K562 (cell line): ENCODE results near the gene FAM184B. TPM values are rescaled to one million over a fixed set of nuclear protein-coding genes. Genes with fewer than 3 reads are reported as not detected.

ENCODE experiments used
- HDAC1 ChIP-seq, 2 experiments: fragments of 450-650 bp; IDR thresholded peaks; 2 replicates each; pipeline ENCODE4 v1.6.1; 2016 to 2017; ENCODE audit warnings: inconsistent platforms in 1 of 2, mild to moderate bottlenecking in 1 of 2, moderate library complexity in 1 of 2
- NFXL1 ChIP-seq: fragments of 450-650 bp; formaldehyde crosslinking; IDR thresholded peaks from 2 replicates; pipeline ENCODE4 v1.4.0; 2021; ENCODE audit warnings: mild to moderate bottlenecking
- TAF1 ChIP-seq: IDR thresholded peaks from 2 replicates; pipeline ENCODE4 v1.6.1; 2011; ENCODE audit warnings: mild to moderate bottlenecking, low read length, moderate library complexity; ENCODE audit not compliant: insufficient read depth, control insufficient read depth, severe bottlenecking; ENCODE audit errors: extremely low read depth
- XRCC3 ChIP-seq: fragments of 450-650 bp; IDR thresholded peaks from 2 replicates; pipeline ENCODE4 v1.6.1; 2017; ENCODE audit warnings: mild to moderate bottlenecking, moderate library complexity
- ZBTB1 ChIP-seq: sonication (generic); formaldehyde crosslinking; IDR thresholded peaks from 2 replicates; pipeline ENCODE4 v1.8.1; 2023; ENCODE audit warnings: missing genetic modification reagents, low read depth, mild to moderate bottlenecking, borderline replicate concordance
- ZNF24 ChIP-seq: fragments of 450-650 bp; IDR thresholded peaks from 2 replicates; pipeline ENCODE4 v1.6.1; 2016
- polyA plus RNA-seq, 8 experiments: library from polyadenylated mRNA; depleted of rRNA in 4 of 8; stranded (reverse) in 5 of 8; unstranded in 3 of 8; fragments of >200 nt; fragmentation: Nextera tagmentation in 2 of 8; fragmentation: Illumina TruSeq in 1 of 8; extraction: Ambion mirVana in 2 of 8; extraction: Trizol in 1 of 8; gene quantifications; 2 replicates each; pipeline versions ENCODE4 v1.2.1 to v1.2.3, GENCODE V29; 2011 to 2014; ENCODE audit warnings: inconsistent platforms in 1 of 8, missing spikeins in 1 of 8
- total RNA-seq, 7 experiments: library from RNA; depleted of rRNA in 6 of 7; stranded (reverse); fragments of >200 nt in 6 of 7; fragmentation: Illumina TruSeq in 2 of 7; extraction: Trizol in 2 of 7; gene quantifications; 2 replicates each; pipeline versions ENCODE4 v1.2.1 to v1.2.3, GENCODE V29; 2011 to 2021; ENCODE audit warnings: low replicate concordance in 1 of 7
- TF ChIP-seq, protein P1 (sequence below): fragments of 450-650 bp; IDR thresholded peaks from 2 replicates; pipeline ENCODE4 v1.6.1; 2017; ENCODE audit warnings: antibody characterized with exemption
- TF ChIP-seq, protein P2 (sequence below): IDR thresholded peaks from 2 replicates; pipeline ENCODE4 v1.6.1; 2011; ENCODE audit warnings: borderline replicate concordance, low read depth, mild to moderate bottlenecking, moderate library complexity, low read length; ENCODE audit not compliant: insufficient read depth, poor library complexity, severe bottlenecking

Gene FAM184B
- total and polyA plus RNA-seq, 9 of the 15 experiments (the other 6 are each of a cell fraction or from before 2014, with no cell fraction given), result not detected

GRCh38 chr4:17812125-17812524, 30.7 kb upstream of the FAM184B start (continued):
- no peak for TF ChIP-seq TAF1
- TF ChIP-seq XRCC3, result no peak
- TF ChIP-seq, protein P1, sequence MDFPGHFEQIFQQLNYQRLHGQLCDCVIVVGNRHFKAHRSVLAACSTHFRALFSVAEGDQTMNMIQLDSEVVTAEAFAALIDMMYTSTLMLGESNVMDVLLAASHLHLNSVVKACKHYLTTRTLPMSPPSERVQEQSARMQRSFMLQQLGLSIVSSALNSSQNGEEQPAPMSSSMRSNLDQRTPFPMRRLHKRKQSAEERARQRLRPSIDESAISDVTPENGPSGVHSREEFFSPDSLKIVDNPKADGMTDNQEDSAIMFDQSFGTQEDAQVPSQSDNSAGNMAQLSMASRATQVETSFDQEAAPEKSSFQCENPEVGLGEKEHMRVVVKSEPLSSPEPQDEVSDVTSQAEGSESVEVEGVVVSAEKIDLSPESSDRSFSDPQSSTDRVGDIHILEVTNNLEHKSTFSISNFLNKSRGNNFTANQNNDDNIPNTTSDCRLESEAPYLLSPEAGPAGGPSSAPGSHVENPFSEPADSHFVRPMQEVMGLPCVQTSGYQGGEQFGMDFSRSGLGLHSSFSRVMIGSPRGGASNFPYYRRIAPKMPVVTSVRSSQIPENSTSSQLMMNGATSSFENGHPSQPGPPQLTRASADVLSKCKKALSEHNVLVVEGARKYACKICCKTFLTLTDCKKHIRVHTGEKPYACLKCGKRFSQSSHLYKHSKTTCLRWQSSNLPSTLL, result no peak
- TF ChIP-seq NFXL1 (CRISPR knock-in tag), result no peak
- no peak for TF ChIP-seq ZBTB1 (CRISPR knock-in tag)
- no peak for TF ChIP-seq HDAC1 (IDR thresholded peaks at IDR 0.05)
- TF ChIP-seq, protein P2, sequence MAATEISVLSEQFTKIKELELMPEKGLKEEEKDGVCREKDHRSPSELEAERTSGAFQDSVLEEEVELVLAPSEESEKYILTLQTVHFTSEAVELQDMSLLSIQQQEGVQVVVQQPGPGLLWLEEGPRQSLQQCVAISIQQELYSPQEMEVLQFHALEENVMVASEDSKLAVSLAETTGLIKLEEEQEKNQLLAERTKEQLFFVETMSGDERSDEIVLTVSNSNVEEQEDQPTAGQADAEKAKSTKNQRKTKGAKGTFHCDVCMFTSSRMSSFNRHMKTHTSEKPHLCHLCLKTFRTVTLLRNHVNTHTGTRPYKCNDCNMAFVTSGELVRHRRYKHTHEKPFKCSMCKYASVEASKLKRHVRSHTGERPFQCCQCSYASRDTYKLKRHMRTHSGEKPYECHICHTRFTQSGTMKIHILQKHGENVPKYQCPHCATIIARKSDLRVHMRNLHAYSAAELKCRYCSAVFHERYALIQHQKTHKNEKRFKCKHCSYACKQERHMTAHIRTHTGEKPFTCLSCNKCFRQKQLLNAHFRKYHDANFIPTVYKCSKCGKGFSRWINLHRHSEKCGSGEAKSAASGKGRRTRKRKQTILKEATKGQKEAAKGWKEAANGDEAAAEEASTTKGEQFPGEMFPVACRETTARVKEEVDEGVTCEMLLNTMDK, result no peak
- TF ChIP-seq ZNF24, result no peak
